Measurements from ENCODE around the gene EMC8.
"Not testable (repeated sequence)": the region's sequence is repeated elsewhere in the genome, so short reads cannot be mapped to it uniquely, and the experiment has no call there.

The EMC8 gene

DNA sequence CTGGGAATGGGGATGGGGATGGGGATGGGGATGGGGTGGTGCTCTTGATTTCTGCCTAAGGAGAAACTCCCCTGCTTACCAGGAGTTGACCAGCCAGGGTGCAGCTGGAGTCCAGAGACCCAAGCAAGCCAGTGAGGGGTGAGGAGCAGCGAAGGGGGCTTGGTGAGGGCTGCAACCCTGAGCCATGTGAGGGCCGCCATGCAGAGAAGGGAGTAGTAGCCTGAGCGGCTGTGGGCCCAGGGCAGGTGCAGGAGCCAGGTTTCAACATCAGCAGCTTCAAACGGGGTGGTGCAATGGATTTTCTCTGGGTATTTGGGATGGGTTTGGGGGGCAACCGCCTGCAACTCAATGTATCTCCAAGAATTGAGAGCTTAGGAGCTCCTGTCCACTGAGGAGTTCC is 35.4 kb upstream of the EMC8 start:
- DNase-seq, result no peak

- no peak for DNase-seq
Measured at GRCh38 chr16:85833219-85833920, 34.0 kb upstream of the EMC8 start.

GRCh38 chr16:85832570-85833218 is 33.4 kb upstream of the EMC8 start:
- DNase-seq, result no peak

GRCh38 chr16:85830821-85831220 is 31.5 kb upstream of the EMC8 start:
- no peak for DNase-seq

- DNase-seq, result peak; percentile 71
Measured at GRCh38 chr16:85829751-85830445, 30.6 kb upstream of the EMC8 start.

- DNase-seq, result no peak
Measured at GRCh38 chr16:85829171-85829719, 29.9 kb upstream of the EMC8 start.

- no peak for DNase-seq
Measured at GRCh38 chr16:85828166-85828565, 28.8 kb upstream of the EMC8 start.

GRCh38 chr16:85826686-85827247 is 27.4 kb upstream of the EMC8 start:
- no peak for DNase-seq

- DNase-seq, result no peak
Measured at GRCh38 chr16:85825326-85825725, 26.0 kb upstream of the EMC8 start.

DNA sequence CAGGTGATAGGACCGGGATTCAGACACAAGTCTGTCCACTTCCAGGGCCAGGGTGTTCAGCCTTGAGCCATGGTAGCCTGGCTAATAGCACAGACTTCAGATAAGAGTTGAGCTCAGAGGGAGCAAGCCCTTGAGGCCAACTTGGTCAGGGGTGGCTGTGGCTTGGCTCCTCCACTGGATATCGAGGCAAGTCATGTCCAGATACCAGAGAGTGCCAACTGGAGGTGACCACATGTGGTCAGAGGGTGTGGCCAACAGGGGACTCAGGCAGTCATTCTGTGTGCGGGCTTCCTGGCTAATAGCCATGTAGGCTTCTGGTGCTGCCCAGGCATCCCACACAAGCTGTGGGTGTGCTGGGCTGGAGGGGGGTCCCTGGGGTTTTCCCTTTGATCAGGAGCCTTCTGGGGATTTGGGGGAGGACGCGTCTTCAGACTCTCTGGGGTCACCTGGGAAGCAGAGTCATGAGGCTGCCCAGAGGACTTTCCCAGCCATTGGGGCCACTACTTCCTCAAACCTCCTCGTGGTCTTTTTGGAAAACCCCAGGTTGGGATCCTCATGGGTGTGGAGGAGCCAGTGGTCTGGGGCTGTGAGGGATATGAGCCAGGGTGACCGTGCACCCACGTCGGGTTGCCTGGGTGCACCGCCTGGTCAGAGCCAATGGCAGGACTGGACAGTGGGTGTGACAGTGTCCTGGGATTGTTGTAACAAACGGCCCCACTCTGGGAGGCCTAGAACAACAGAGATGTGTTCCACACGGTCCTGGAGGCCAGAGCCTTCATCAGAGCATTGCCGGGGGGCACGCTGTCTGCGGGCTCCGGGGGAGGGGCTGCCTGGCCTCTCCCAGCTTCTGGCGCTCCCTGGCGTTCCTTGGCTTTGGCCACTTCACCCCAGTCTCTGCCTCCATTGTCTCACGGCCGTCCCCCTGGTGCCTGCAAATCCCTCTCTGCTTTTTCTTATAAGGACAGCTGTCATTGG is 25.1 kb upstream of the EMC8 start:
- DNase-seq, result no peak

- no peak for DNase-seq
Measured at GRCh38 chr16:85823328-85823920, 24.1 kb upstream of the EMC8 start.

DNA sequence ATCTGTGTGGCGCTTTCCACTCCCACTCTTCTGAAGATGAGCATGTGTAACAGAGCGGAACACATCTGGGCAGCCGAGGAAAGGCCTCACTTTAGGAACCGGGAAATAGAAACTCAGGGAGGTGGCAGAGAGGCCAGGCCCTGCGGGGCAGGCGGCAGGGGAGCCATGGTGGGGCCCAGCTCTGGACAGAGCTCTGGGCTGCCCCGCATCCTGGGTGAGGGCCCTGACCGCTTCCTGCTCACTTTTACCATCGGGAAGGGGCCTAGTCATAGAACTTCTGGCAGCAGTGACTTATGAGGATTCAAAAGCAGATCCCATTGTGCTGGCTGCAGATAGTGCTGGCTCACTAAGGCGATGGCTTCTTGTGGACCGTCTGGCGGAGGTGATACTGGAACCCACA is 22.8 kb upstream of the EMC8 start:
- no peak for DNase-seq

- peak; percentile 89 for DNase-seq
Measured at GRCh38 chr16:85821390-85822135, 22.2 kb upstream of the EMC8 start.

- DNase-seq, result no peak
Measured at GRCh38 chr16:85820604-85821372, 21.4 kb upstream of the EMC8 start.

DNA sequence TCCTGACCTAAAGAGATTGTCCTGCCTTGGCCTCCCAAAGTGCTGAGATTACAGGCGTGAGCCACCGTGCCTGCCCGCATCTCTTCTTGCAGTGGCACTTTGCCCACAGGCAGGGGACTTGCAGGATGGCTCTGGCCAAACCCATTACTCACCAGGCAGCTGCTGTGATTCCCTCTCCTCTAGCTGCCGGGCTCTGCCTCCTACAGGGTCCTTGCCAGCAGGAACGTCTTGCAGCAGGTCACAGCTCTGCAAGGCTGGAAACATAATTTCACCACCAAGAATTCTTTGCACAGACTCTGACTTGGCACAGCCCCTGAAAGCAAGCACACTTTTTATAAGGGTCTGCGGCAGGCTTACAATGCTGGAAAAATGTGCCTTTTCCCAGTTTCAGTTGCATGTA is 20.4 kb upstream of the EMC8 start:
- no peak for DNase-seq

- peak; percentile 90 for DNase-seq
Measured at GRCh38 chr16:85819245-85819644, 19.9 kb upstream of the EMC8 start.

GRCh38 chr16:85817195-85817594 is 17.9 kb upstream of the EMC8 start:
- DNase-seq, result not testable (repeated sequence)

DNA sequence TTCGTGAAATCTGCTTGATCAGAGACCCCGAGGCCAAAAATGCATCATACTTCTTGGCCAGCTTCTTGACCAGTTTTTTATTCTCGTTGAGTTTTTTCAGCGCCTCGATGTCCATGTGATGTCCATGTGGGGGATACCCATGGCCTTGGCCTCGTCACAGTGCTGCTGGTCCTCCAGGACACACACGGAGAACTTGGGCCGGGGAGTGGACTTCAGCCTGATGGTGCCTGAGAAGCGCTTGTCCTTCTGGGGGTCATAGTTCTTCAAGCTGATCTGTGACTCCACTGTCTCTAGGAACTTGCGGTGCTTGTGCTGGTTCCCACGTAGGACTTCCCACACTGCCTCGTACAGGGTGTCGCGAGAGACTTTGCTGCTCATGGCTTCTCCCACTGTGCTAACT is 16.8 kb upstream of the EMC8 start:
- no peak for DNase-seq

- DNase-seq, result no peak
Measured at GRCh38 chr16:85812811-85813700, 13.7 kb upstream of the EMC8 start.

All from hematopoietic multipotent progenitor cell treated with erythropoietin and hydrocortisone succinate and interleukin-3 and kit ligand, for 4 days (in vitro differentiated cells).